WERI-Rb-1 (cell line): ENCODE data around the gene SPRED1.

ENCODE experiments used
- DNase-seq: peaks from one replicate; pipeline ENCODE4 v3.0.0-alpha.2; 2020
- H3K27ac ChIP-seq: fragments of 250-450 bp; sonication (Bioruptor Pico); 2 replicates; pipeline ENCODE4 v1.5.1; 2020; ENCODE audit warnings: mild to moderate bottlenecking, moderate library complexity
- H3K27me3 ChIP-seq: fragments of 250-450 bp; sonication (Bioruptor Pico); 2 replicates; pipeline ENCODE4 v1.5.1; 2021; ENCODE audit warnings: mild to moderate bottlenecking, low read depth, moderate library complexity; ENCODE audit not compliant: insufficient read depth, severe bottlenecking
- H3K36me3 ChIP-seq: fragments of 250-450 bp; sonication (Bioruptor Pico); 2 replicates; pipeline ENCODE4 v1.5.1; 2020; ENCODE audit warnings: mild to moderate bottlenecking, moderate library complexity
- H3K4me3 ChIP-seq: 2 replicates; pipeline ENCODE4 v1.5.1; 2011; ENCODE audit warnings: low read depth, mild to moderate bottlenecking, control low read depth, low read length
- H3K9me3 ChIP-seq: fragments of 250-450 bp; sonication (Bioruptor Pico); 2 replicates; pipeline ENCODE4 v1.5.1; 2021; ENCODE audit warnings: mild to moderate bottlenecking, moderate library complexity; ENCODE audit not compliant: severe bottlenecking
- CTCF ChIP-seq: IDR thresholded peaks from 2 replicates; pipeline ENCODE4 v1.5.1; 2011; ENCODE audit warnings: low read depth, mild to moderate bottlenecking, control low read depth, inconsistent platforms, low read length

SPRED1 gene

DNA sequence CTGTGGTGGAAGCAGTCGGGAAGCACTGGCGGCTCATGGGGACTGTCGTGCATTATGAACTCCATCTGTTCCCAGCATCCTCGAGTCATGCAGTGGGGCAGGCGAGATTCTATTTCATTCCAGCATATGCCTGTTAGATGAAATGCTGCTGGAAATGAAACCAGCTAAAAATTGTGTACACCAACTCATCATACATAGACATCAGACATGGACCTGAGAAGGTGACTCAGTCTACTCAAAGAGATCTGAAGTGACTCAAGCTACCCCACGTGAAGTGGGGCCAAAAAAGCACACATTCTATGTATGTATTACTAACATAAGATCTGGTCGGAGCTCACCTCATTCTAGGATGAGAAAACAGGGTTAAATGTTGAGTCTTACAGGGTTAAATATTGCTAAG lies 153.8 kb downstream of the SPRED1 start:
- Histone ChIP-seq H3K27me3 (peaks cover 7% of the 10 kb centered on the region), H3K4me3 (no peak overlapping the region), H3K27ac (no peak overlapping the region), H3K36me3 (no peaks in the 10 kb centered on the region), H3K9me3 (no peaks in the 10 kb centered on the region)
- no peak for TF ChIP-seq CTCF
- no peak for DNase-seq
